Loucy (cell line): ENCODE data around the gene TMEM63A.

Experiments used
- CTCF ChIP-seq: fragments of 200-600 bp; sonication (generic); conservative IDR thresholded peaks from 2 replicates; pipeline ENCODE4 v1.5.1; 2014; ENCODE audit warnings: mild to moderate bottlenecking, antibody characterized with exemption, low read length
- EZH2phosphoT487 ChIP-seq: fragments of 200-600 bp; IDR thresholded peaks from 2 replicates; pipeline ENCODE4 v1.6.1; 2018; ENCODE audit warnings: antibody characterized with exemption, mild to moderate bottlenecking, moderate library complexity, borderline replicate concordance

- TF ChIP-seq CTCF = no peak
- TF ChIP-seq EZH2phosphoT487 = no peak
Measured at GRCh38 chr1:225855503-225856300, 26.5 kb downstream of the TMEM63A start.
